Pancreas (tissue), 10 donors: ENCODE results near the gene PDE4B. TPM values are rescaled to one million over a fixed set of nuclear protein-coding genes. Genes with fewer than 3 reads are reported as not detected.
"Not testable (repeated sequence)": the region's sequence is repeated elsewhere in the genome, so short reads cannot be mapped to it uniquely, and the experiment has no call there.

ENCODE experiments used
- ATAC-seq, 4 donors: fragments of 200-7000 bp; cut with Tn5 transposase; one replicate each; pipeline versions ENCODE4 v1.8.0 to v1.9.1; 2020; ENCODE audit warnings: mild to moderate bottlenecking in 4 of 4, moderate library complexity in 4 of 4
- DNase-seq, 6 donors: peaks; one replicate each; pipeline ENCODE4 v3.0.0-alpha.2; 2020
- FAIRE-seq: peaks from 2 replicates; lab custom pipeline; 2012; peaks lifted over from hg19 to GRCh38; lab: Jason Lieb, UNC
- H3K27ac ChIP-seq, 4 donors: fragments of 200-600 bp; sonication (generic); 1 replicate in 3 of 4; 2 replicates in 1 of 4; pipeline versions ENCODE4 v1.5.0 to v1.8.0; 2020
- H3K27me3 ChIP-seq, 4 donors: fragments of 200-600 bp; one replicate each; pipeline ENCODE4 v1.8.0; 2021
- H3K36me3 ChIP-seq, 3 donors: fragments of 200-600 bp; sonication (generic) in 1 of 3; one replicate each; pipeline versions ENCODE4 v1.5.0 to v1.8.0; 2020 to 2021
- H3K4me1 ChIP-seq, 3 donors: fragments of 200-600 bp; one replicate each; pipeline ENCODE4 v1.8.0; 2021
- H3K4me3 ChIP-seq, 4 donors: fragments of 200-600 bp; sonication (generic) in 2 of 4; one replicate each; pipeline versions ENCODE4 v1.5.0 to v1.8.0; 2020 to 2021
- H3K9me3 ChIP-seq, 4 donors: fragments of 200-600 bp; one replicate each; pipeline ENCODE4 v1.8.0; 2021
- CTCF ChIP-seq, 4 donors: fragments of 200-600 bp; sonication (generic) in 3 of 4; IDR thresholded peaks; one replicate each; pipeline versions ENCODE4 v1.5.0 to v1.8.0; 2021; ENCODE audit warnings: antibody characterized with exemption in 4 of 4
- WGBS, 2 donors: extraction: QIAGEN DNeasy Blood & Tissue Kit; methylation state at CpG; one replicate each; pipeline ENCODE4 v1.1.7; 2013; 5-methylcytosine and 5-hydroxymethylcytosine counted together
- intact Hi-C, 3 donors: fragments of 100-400 bp; cut with DNase I; formaldehyde crosslinking; loops; one replicate each; pipeline versions ENCODE4 v1.11.1 to v1.14.2; 2022
- polyA plus RNA-seq, 2 donors: library from polyadenylated mRNA; stranded (reverse); fragments of 200-250 nt; gene quantifications; one replicate each; pipeline ENCODE4 v1.2.3, GENCODE V29; 2013
- total RNA-seq, 6 donors: library from RNA; stranded (reverse); fragmentation: NEBNext Ultra II Directional in 4 of 6; extraction: Animal tissue kit (Norgen Biotek cat#: 25700) in 4 of 6; gene quantifications; one replicate each; pipeline versions ENCODE4 v1.2.1 to v1.2.4, GENCODE V29; 2021 to 2023
- donor health status: healthy with polysubstance abuse.
- donor health status: DM: no; HTN: no; CAD: no; lungs with moderate emphysema.
- donor health status: DM: no; HTN: no; CAD: no.
- donor health status: control.
- donor health status: control.
- donor health status: Bipolar disorder and iron deficiency.
- donor health status: DM: yes; HTN: yes; CAD: no.
- donor health status: DM: no; HTN: no; CAD: no.
- donor health status: DM: no; HTN: no; CAD: no.
- donor health status: DM: yes; HTN: yes; CAD: no.

PDE4B gene
- total and polyA plus RNA-seq, 8 donors, result 0.23 to 3.7 (median 0.92) TPM

GRCh38 chr1:66132324-66132723 lies 339.6 kb downstream of the PDE4B start:
- TF ChIP-seq CTCF (IDR thresholded peaks at IDR 0.05), result no peak
- Histone ChIP-seq H3K9me3 (no peaks in the 10 kb centered on the region), H3K27me3 (no peaks in the 10 kb centered on the region), H3K27ac (no peak overlapping the region), H3K36me3 (no peaks in the 10 kb centered on the region), H3K4me1 (no peaks in the 10 kb centered on the region), H3K4me3 (no peak overlapping the region)
- DNase-seq (no peak), FAIRE-seq (no peak), ATAC-seq (no peak)
- WGBS, 2 donors, result 88 to 91% methylated on average over 5 of the region's 5 CpGs
- intact Hi-C loops, result no loop called here

- no peak for ATAC-seq
- Histone ChIP-seq H3K4me1 (no peaks in the 10 kb centered on the region), H3K27me3 (no peaks in the 10 kb centered on the region), H3K4me3 (no peak overlapping the region), H3K27ac (no peak overlapping the region), H3K36me3 (no peaks in the 10 kb centered on the region), H3K9me3 (no peaks in the 10 kb centered on the region)
- WGBS, 2 donors, result 60 to 86% methylated on average over 1 of the region's 1 CpG
- intact Hi-C loops, result no loop called here
- no peak for TF ChIP-seq CTCF (IDR thresholded peaks at IDR 0.05)
- no peak for FAIRE-seq
- no peak for DNase-seq
Measured at GRCh38 chr1:66134004-66134403, 341.3 kb downstream of the PDE4B start.

GRCh38 chr1:66135161-66135560 lies 342.5 kb downstream of the PDE4B start:
- Histone ChIP-seq H3K27ac (no peak overlapping the region), H3K4me1 (no peaks in the 10 kb centered on the region), H3K27me3 (no peaks in the 10 kb centered on the region), H3K36me3 (no peaks in the 10 kb centered on the region), H3K4me3 (no peak overlapping the region), H3K9me3 (no peaks in the 10 kb centered on the region)
- no peak for TF ChIP-seq CTCF (IDR thresholded peaks at IDR 0.05)
- ATAC-seq, result no peak
- no peak for FAIRE-seq
- intact Hi-C loops, result no loop called here
- WGBS, 2 donors, result 57 to 80% methylated on average over 2 of the region's 2 CpGs
- DNase-seq, result no peak

GRCh38 chr1:66136423-66136822 lies 343.7 kb downstream of the PDE4B start:
- FAIRE-seq, intact Hi-C loops, H3K4me3 ChIP-seq, DNase-seq, H3K27me3 ChIP-seq, H3K9me3 ChIP-seq, ATAC-seq, H3K36me3 ChIP-seq, H3K27ac ChIP-seq, H3K4me1 ChIP-seq: not testable (repeated sequence)
- WGBS, 2 donors, result 54 to 61% methylated on average over 4 of the region's 4 CpGs

GRCh38 chr1:66137235-66137634 lies 344.5 kb downstream of the PDE4B start:
- FAIRE-seq, result no peak
- no peaks in the 10 kb centered on the region for H3K27me3 ChIP-seq
- ATAC-seq, result no peak
- no peaks in the 10 kb centered on the region for H3K9me3 ChIP-seq
- no peak for DNase-seq
- H3K4me1 ChIP-seq, result no peaks in the 10 kb centered on the region
- no peak for TF ChIP-seq CTCF (IDR thresholded peaks at IDR 0.05)
- H3K27ac ChIP-seq, result no peak overlapping the region
- H3K36me3 ChIP-seq, result no peaks in the 10 kb centered on the region
- intact Hi-C loops, result no loop called here
- no peak overlapping the region for H3K4me3 ChIP-seq
- WGBS, 2 donors, result 58% methylated on average over 2 of the region's 2 CpGs

GRCh38 chr1:66138613-66139012 lies 345.9 kb downstream of the PDE4B start:
- Histone ChIP-seq H3K9me3 (no peaks in the 10 kb centered on the region), H3K4me1 (no peaks in the 10 kb centered on the region), H3K27me3 (no peaks in the 10 kb centered on the region), H3K36me3 (no peaks in the 10 kb centered on the region), H3K27ac (no peak overlapping the region), H3K4me3 (no peak overlapping the region)
- no peak for FAIRE-seq
- intact Hi-C loops, result no loop called here
- no peak for TF ChIP-seq CTCF (IDR thresholded peaks at IDR 0.05)
- DNase-seq, result no peak
- ATAC-seq, result no peak
